Tibial nerve (tissue), 4 donors: ENCODE results near the gene RIF1.

Experiments used
- EP300 ChIP-seq, 2 donors: sonication (generic); formaldehyde crosslinking; IDR thresholded peaks; one replicate each; pipeline ENCODE4 v1.6.1; 2017; ENCODE audit warnings: antibody characterized with exemption in 2 of 2, mild to moderate bottlenecking in 1 of 2
- POLR2A ChIP-seq, 2 donors: fragments of 450-650 bp; IDR thresholded peaks; one replicate each; pipeline ENCODE4 v1.6.1; 2017; ENCODE audit warnings: antibody characterized with exemption in 2 of 2, mild to moderate bottlenecking in 2 of 2, moderate library complexity in 2 of 2
- TF ChIP-seq, protein P1 (sequence below), 5 experiments: fragments of 200-600 bp in 3 of 5; fragments of 450-650 bp in 2 of 5; sonication (generic) in 3 of 5; IDR thresholded peaks; one replicate each; pipeline ENCODE4 v1.5.1; 2016 to 2019; ENCODE audit warnings: antibody characterized with exemption in 5 of 5, mild to moderate bottlenecking in 3 of 5, moderate library complexity in 2 of 5

DNA sequence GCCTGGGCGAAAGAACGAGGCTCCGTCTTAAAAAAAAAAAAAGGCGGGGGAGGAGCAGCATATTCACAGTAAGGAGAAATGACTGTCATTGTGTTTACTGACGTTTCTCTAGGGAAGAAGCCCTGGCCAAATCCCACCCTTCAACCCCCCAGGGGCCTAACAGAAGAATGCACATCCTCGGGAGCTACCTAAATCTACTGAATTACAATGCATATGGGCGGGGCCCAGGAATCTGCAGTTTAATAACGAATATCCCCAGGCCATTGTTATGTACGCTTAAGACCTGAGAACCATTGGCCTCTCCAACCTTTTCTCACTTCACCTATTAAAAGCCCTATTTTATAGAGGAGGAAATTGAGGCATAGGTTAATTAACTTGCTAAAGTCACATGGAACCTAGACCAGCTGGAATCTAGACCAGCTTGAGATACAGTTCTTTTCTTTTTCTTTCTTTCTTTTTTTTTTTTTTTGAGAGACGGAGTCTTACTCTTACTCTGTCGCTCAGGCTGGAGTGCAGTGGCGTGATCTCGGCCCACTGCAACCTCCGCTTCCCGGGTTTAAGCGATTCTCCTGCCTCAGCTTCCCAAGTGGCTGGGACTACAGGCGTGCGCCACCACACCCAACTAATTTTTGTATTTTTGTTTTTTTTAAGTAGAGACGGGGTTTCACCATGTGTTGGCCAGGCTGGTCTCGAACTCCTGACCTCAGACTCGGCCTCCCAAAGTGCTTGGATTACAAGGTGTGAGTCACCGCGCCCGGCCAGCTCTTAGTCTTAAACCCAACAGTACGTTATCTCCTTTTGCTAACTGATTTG lies 708 bp upstream of the RIF1 start:
- TF ChIP-seq, protein P1, sequence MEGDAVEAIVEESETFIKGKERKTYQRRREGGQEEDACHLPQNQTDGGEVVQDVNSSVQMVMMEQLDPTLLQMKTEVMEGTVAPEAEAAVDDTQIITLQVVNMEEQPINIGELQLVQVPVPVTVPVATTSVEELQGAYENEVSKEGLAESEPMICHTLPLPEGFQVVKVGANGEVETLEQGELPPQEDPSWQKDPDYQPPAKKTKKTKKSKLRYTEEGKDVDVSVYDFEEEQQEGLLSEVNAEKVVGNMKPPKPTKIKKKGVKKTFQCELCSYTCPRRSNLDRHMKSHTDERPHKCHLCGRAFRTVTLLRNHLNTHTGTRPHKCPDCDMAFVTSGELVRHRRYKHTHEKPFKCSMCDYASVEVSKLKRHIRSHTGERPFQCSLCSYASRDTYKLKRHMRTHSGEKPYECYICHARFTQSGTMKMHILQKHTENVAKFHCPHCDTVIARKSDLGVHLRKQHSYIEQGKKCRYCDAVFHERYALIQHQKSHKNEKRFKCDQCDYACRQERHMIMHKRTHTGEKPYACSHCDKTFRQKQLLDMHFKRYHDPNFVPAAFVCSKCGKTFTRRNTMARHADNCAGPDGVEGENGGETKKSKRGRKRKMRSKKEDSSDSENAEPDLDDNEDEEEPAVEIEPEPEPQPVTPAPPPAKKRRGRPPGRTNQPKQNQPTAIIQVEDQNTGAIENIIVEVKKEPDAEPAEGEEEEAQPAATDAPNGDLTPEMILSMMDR (IDR thresholded peaks at IDR 0.05), result no peak
- TF ChIP-seq POLR2A (IDR thresholded peaks at IDR 0.05) (no peak), EP300 (IDR thresholded peaks at IDR 0.05) (no peak)
